ENCODE measurements around the gene DTWD2. TPM values are rescaled to one million over a fixed set of nuclear protein-coding genes. Genes with fewer than 3 reads are reported as not detected.

Gene DTWD2
- total RNA-seq, 1 donor from 2014 or later, result 12.1 TPM

GRCh38 chr5:118808441-118808840 is 179.9 kb downstream of the DTWD2 start:
- ATAC-seq, result no peak
- DNase-seq (ENCODE audit: missing footprints), result no peak
- intact Hi-C loops (cut with DNase I), result no loop called here

- intact Hi-C loops (cut with DNase I), result no loop called here
- no peak for ATAC-seq
- no peak for DNase-seq (ENCODE audit: missing footprints)
Observed at GRCh38 chr5:118806571-118806970, 181.8 kb downstream of the DTWD2 start.

GRCh38 chr5:118802335-118802734 is 186.0 kb downstream of the DTWD2 start:
- intact Hi-C loops (cut with DNase I), result no loop called here
- ATAC-seq (no peak), DNase-seq (ENCODE audit: missing footprints) (no peak)

GRCh38 chr5:118796081-118796480 is 192.3 kb downstream of the DTWD2 start:
- DNase-seq (ENCODE audit: missing footprints) (no peak), ATAC-seq (no peak)
- intact Hi-C loops (cut with DNase I), result loop anchor here (10.0 kb wide), 1 partner anchor 1201 kb away; no protein-coding TSS in a partner anchor

GRCh38 chr5:118794281-118794680 is 194.1 kb downstream of the DTWD2 start:
- intact Hi-C loops (cut with DNase I), result loop anchor here (5.0 to 10.0 kb wide), 2 partner anchors 1199 to 1337 kb away; no protein-coding TSS in a partner anchor
- no peak for DNase-seq (ENCODE audit: missing footprints)
- no peak for ATAC-seq

- ATAC-seq (no peak), DNase-seq (ENCODE audit: missing footprints) (no peak)
- intact Hi-C loops (cut with DNase I), result loop anchor here (5.0 to 10.0 kb wide), 2 partner anchors 1199 to 1336 kb away; no protein-coding TSS in a partner anchor
Observed at GRCh38 chr5:118793652-118794051, 194.7 kb downstream of the DTWD2 start.

GRCh38 chr5:118793091-118793490 is 195.3 kb downstream of the DTWD2 start:
- intact Hi-C loops (cut with DNase I), result loop anchor here (5.0 to 10.0 kb wide), 2 partner anchors 1198 to 1336 kb away; no protein-coding TSS in a partner anchor
- no peak for ATAC-seq
- no peak for DNase-seq (ENCODE audit: missing footprints)

GRCh38 chr5:118791926-118792734 is 196.2 kb downstream of the DTWD2 start:
- no peak for DNase-seq (ENCODE audit: missing footprints)
- intact Hi-C loops (cut with DNase I), result loop anchor here (5.0 to 10.0 kb wide), 2 partner anchors 1197 to 1335 kb away; no protein-coding TSS in a partner anchor
- peak; percentile 85 for ATAC-seq

GRCh38 chr5:118789366-118789765 is 199.0 kb downstream of the DTWD2 start:
- ATAC-seq (no peak), DNase-seq (ENCODE audit: missing footprints) (no peak)
- intact Hi-C loops (cut with DNase I), result no loop called here

GRCh38 chr5:118788351-118788750 is 200.0 kb downstream of the DTWD2 start:
- no peak for DNase-seq (ENCODE audit: missing footprints)
- ATAC-seq, result no peak
- intact Hi-C loops (cut with DNase I), result no loop called here

Small RNAs within 50 kb of the gene (microRNA-seq; reads per million reads assigned to microRNA genes)
- not detected for gene MIR1244-2

Other genes starting within 250 kb of the DTWD2 start
- gene DMXL1, start 82.5 kb upstream of the DTWD2 start, total RNA-seq, result 22.6 TPM

All from Right ventricle myocardium inferior (tissue), 1 donor.